ENCODE results near the gene ALDH7A1. TPM values are rescaled to one million over a fixed set of nuclear protein-coding genes. Genes with fewer than 3 reads are reported as not detected.

Gene ALDH7A1
- total RNA-seq, 5 donors from 2014 or later (not counting 1 experiment from before 2014, with no cell fraction given) = 1.2 to 3.3 (median 2.1) TPM

- Mint-ChIP-seq H3K4me3 (no peak overlapping the region), H3K27ac (no peak overlapping the region), H3K4me1 (no peaks in the 10 kb centered on the region), H3K36me3 (peaks cover 57% of the 10 kb centered on the region), H3K27me3 (no peaks in the 10 kb centered on the region), H3K9me3 (no peaks in the 10 kb centered on the region)
- POLR2A ChIA-PET = interaction anchor here in 1 of 2 donors (1.0 kb wide), 1 partner anchor 36 kb away, joined by 3 read pairs; no protein-coding TSS in a partner anchor
- CTCF ChIA-PET = interaction anchor here (0.6 to 1.9 kb wide), 2 partner anchors 13 to 14 kb away, joined by 3 to 4 read pairs; no protein-coding TSS in a partner anchor
- Histone ChIP-seq H3K36me3 (ENCODE audit: control insufficient read depth in 2 of 2, extremely low read depth in 1 of 2, insufficient read depth in 1 of 2, low read length in 1 of 2) (peaks cover 5 to 63% of the 10 kb centered on the region in 2 donors), H3K27me3 (replicated peaks in 1 of 2; ENCODE audit: control insufficient read depth in 2 of 2, extremely low read depth in 1 of 2, insufficient read depth in 2 of 2, low read length in 1 of 2) (no peaks in the 10 kb centered on the region), H3K4me3 (ENCODE audit: control insufficient read depth in 1 of 2, extremely low read depth in 1 of 2, low read length in 1 of 2) (no peak overlapping the region), H3K9me3 (no peaks in the 10 kb centered on the region), H3K4me1 (ENCODE audit: control insufficient read depth in 1 of 2, extremely low read depth in 1 of 2, insufficient read depth in 2 of 2, low read length in 2 of 2) (no peaks in the 10 kb centered on the region), H3K27ac (ENCODE audit: low read length) (no peak overlapping the region)
- DNase-seq (no peak), ATAC-seq (replicated peaks in 1 of 4) (no peak)
- 100% methylated on average over 3 of the region's 3 CpGs for WGBS (ENCODE audit: insufficient coverage)
These were observed 108.7 kb downstream of the ALDH7A1 start for GRCh38 chr5:126486332-126486731.

- Mint-ChIP-seq H3K4me1 (no peaks in the 10 kb centered on the region), H3K36me3 (peaks cover 66% of the 10 kb centered on the region), H3K27ac (no peak overlapping the region), H3K9me3 (no peaks in the 10 kb centered on the region), H3K27me3 (no peaks in the 10 kb centered on the region), H3K4me3 (no peak overlapping the region)
- no peaks in the 10 kb centered on the region for H3K4me1 ChIP-seq (ENCODE audit: control insufficient read depth in 1 of 2, extremely low read depth in 1 of 2, insufficient read depth in 2 of 2, low read length in 2 of 2)
- H3K27ac ChIP-seq (ENCODE audit: low read length) = no peak overlapping the region
- H3K36me3 ChIP-seq (ENCODE audit: control insufficient read depth in 2 of 2, extremely low read depth in 1 of 2, insufficient read depth in 1 of 2, low read length in 1 of 2) = peaks cover 5 to 56% of the 10 kb centered on the region in 2 donors
- ChIA-PET POLR2A (no interaction called here), CTCF (no interaction called here)
- no peaks in the 10 kb centered on the region for H3K27me3 ChIP-seq (replicated peaks in 1 of 2; ENCODE audit: control insufficient read depth in 2 of 2, extremely low read depth in 1 of 2, insufficient read depth in 2 of 2, low read length in 1 of 2)
- no peak for DNase-seq
- ATAC-seq (replicated peaks in 1 of 4) = no peak
- no peak overlapping the region for H3K4me3 ChIP-seq (ENCODE audit: control insufficient read depth in 1 of 2, extremely low read depth in 1 of 2, low read length in 1 of 2)
- 93% methylated on average over 2 of the region's 2 CpGs for WGBS (ENCODE audit: insufficient coverage)
- H3K9me3 ChIP-seq = no peaks in the 10 kb centered on the region
These were observed 110.8 kb downstream of the ALDH7A1 start for GRCh38 chr5:126484253-126484652.

GRCh38 chr5:126483156-126483555 is 111.9 kb downstream of the ALDH7A1 start:
- Histone ChIP-seq H3K27ac (ENCODE audit: low read length) (no peak overlapping the region), H3K9me3 (no peaks in the 10 kb centered on the region), H3K4me3 (ENCODE audit: control insufficient read depth in 1 of 2, extremely low read depth in 1 of 2, low read length in 1 of 2) (no peak overlapping the region), H3K27me3 (replicated peaks in 1 of 2; ENCODE audit: control insufficient read depth in 2 of 2, extremely low read depth in 1 of 2, insufficient read depth in 2 of 2, low read length in 1 of 2) (no peaks in the 10 kb centered on the region), H3K36me3 (ENCODE audit: control insufficient read depth in 2 of 2, extremely low read depth in 1 of 2, insufficient read depth in 1 of 2, low read length in 1 of 2) (peaks cover 5 to 46% of the 10 kb centered on the region in 2 donors), H3K4me1 (ENCODE audit: control insufficient read depth in 1 of 2, extremely low read depth in 1 of 2, insufficient read depth in 2 of 2, low read length in 2 of 2) (no peaks in the 10 kb centered on the region)
- CTCF ChIA-PET = interaction anchor here in 1 of 2 donors (0.6 to 0.9 kb wide), 2 partner anchors 17 to 98 kb away, joined by 3 to 4 read pairs; no protein-coding TSS in a partner anchor
- Mint-ChIP-seq H3K36me3 (peaks cover 59% of the 10 kb centered on the region), H3K27ac (no peak overlapping the region), H3K27me3 (no peaks in the 10 kb centered on the region), H3K4me3 (no peak overlapping the region), H3K9me3 (no peaks in the 10 kb centered on the region), H3K4me1 (no peaks in the 10 kb centered on the region)
- POLR2A ChIA-PET = no interaction called here
- ATAC-seq (replicated peaks in 1 of 4) (no peak), DNase-seq (no peak)
- WGBS (ENCODE audit: insufficient coverage) = no CpG with 5 or more reads among the region's 3 CpGs

GRCh38 chr5:126482591-126482990 is 112.4 kb downstream of the ALDH7A1 start:
- CTCF ChIA-PET = interaction anchor here (0.6 to 0.9 kb wide), 3 partner anchors 17 to 98 kb away, joined by 3 to 4 read pairs (median 4); no protein-coding TSS in a partner anchor
- POLR2A ChIA-PET = no interaction called here
- no peak for ATAC-seq (replicated peaks in 1 of 4)
- H3K9me3 Mint-ChIP-seq = no peaks in the 10 kb centered on the region
- peaks cover 57% of the 10 kb centered on the region for H3K36me3 Mint-ChIP-seq
- H3K4me1 Mint-ChIP-seq = no peaks in the 10 kb centered on the region
- Histone ChIP-seq H3K9me3 (no peaks in the 10 kb centered on the region), H3K27me3 (replicated peaks in 1 of 2; ENCODE audit: control insufficient read depth in 2 of 2, extremely low read depth in 1 of 2, insufficient read depth in 2 of 2, low read length in 1 of 2) (no peaks in the 10 kb centered on the region), H3K4me3 (ENCODE audit: control insufficient read depth in 1 of 2, extremely low read depth in 1 of 2, low read length in 1 of 2) (no peak overlapping the region), H3K27ac (ENCODE audit: low read length) (no peak overlapping the region), H3K36me3 (ENCODE audit: control insufficient read depth in 2 of 2, extremely low read depth in 1 of 2, insufficient read depth in 1 of 2, low read length in 1 of 2) (peaks cover 5 to 43% of the 10 kb centered on the region in 2 donors), H3K4me1 (ENCODE audit: control insufficient read depth in 1 of 2, extremely low read depth in 1 of 2, insufficient read depth in 2 of 2, low read length in 2 of 2) (no peaks in the 10 kb centered on the region)
- no peak overlapping the region for H3K4me3 Mint-ChIP-seq
- no peak overlapping the region for H3K27ac Mint-ChIP-seq
- no peaks in the 10 kb centered on the region for H3K27me3 Mint-ChIP-seq
- no CpG with 5 or more reads among the region's 1 CpG for WGBS (ENCODE audit: insufficient coverage)
- DNase-seq = no peak

- no peak for DNase-seq
- H3K36me3 Mint-ChIP-seq = peaks cover 51% of the 10 kb centered on the region
These were observed 113.8 kb downstream of the ALDH7A1 start for GRCh38 chr5:126481243-126481642.

More at GRCh38 chr5:126481243-126481642, 113.8 kb downstream of the ALDH7A1 start:
- no peak for ATAC-seq (replicated peaks in 1 of 4)
- H3K27me3 Mint-ChIP-seq = no peaks in the 10 kb centered on the region
- H3K4me1 Mint-ChIP-seq = no peaks in the 10 kb centered on the region
- Histone ChIP-seq H3K27ac (ENCODE audit: low read length) (no peak overlapping the region), H3K4me1 (ENCODE audit: control insufficient read depth in 1 of 2, extremely low read depth in 1 of 2, insufficient read depth in 2 of 2, low read length in 2 of 2) (no peaks in the 10 kb centered on the region), H3K9me3 (no peaks in the 10 kb centered on the region), H3K27me3 (replicated peaks in 1 of 2; ENCODE audit: control insufficient read depth in 2 of 2, extremely low read depth in 1 of 2, insufficient read depth in 2 of 2, low read length in 1 of 2) (no peaks in the 10 kb centered on the region), H3K4me3 (ENCODE audit: control insufficient read depth in 1 of 2, extremely low read depth in 1 of 2, low read length in 1 of 2) (no peak overlapping the region), H3K36me3 (ENCODE audit: control insufficient read depth in 2 of 2, extremely low read depth in 1 of 2, insufficient read depth in 1 of 2, low read length in 1 of 2) (peaks cover 5 to 31% of the 10 kb centered on the region in 2 donors)
- no peaks in the 10 kb centered on the region for H3K9me3 Mint-ChIP-seq
- no peak overlapping the region for H3K27ac Mint-ChIP-seq
- WGBS (ENCODE audit: insufficient coverage) = no CpG with 5 or more reads among the region's 2 CpGs
- ChIA-PET CTCF (no interaction called here), POLR2A (interaction anchor here in 1 of 2 donors (0.7 kb wide), 1 partner anchor 555 kb away, joined by 5 read pairs; no protein-coding TSS in a partner anchor)
- H3K4me3 Mint-ChIP-seq = no peak overlapping the region

Other genes with a start within 250 kb of the ALDH7A1 start
- gene GRAMD2B, start 171.8 kb downstream of the ALDH7A1 start, total RNA-seq = 10 to 100 TPM in 1 of 5 donors, 1 to 10 TPM in 4; 5.7 to 14.1 (median 6.0) TPM
- 10 to 100 TPM; 19.7 to 37.3 (median 30.3) TPM for gene PHAX, start 5.7 kb upstream of the ALDH7A1 start, total RNA-seq
- gene LMNB1, start 181.9 kb upstream of the ALDH7A1 start, total RNA-seq = 10 to 100 TPM; 25.6 to 36.6 (median 30.9) TPM

Measured in T-cell (primary cell).